ENCODE measurements around the gene NFATC1. TPM values are rescaled to one million over a fixed set of nuclear protein-coding genes. Genes with fewer than 3 reads are reported as not detected.

Gene NFATC1
- total RNA-seq, 2 experiments from 2014 or later = 73.6 to 73.8 TPM

- ChIA-PET CTCF (interaction anchor here (0.9 to 3.0 kb wide), 3 partner anchors 135 to 153 kb away, joined by 3 to 15 read pairs (median 5); no protein-coding TSS in a partner anchor), POLR2A (no interaction called here)
Observed at GRCh38 chr18:79531386-79531785, 135.7 kb downstream of the NFATC1 start.

- ChIA-PET POLR2A (no interaction called here), CTCF (interaction anchor here (1.2 to 3.0 kb wide), 2 partner anchors 151 to 154 kb away, joined by 5 to 15 read pairs; no protein-coding TSS in a partner anchor)
Observed at GRCh38 chr18:79531926-79532312, 136.2 kb downstream of the NFATC1 start.

- CTCF ChIA-PET = no interaction called here
- POLR2A ChIA-PET = no interaction called here
Observed at GRCh38 chr18:79532313-79533007, 136.7 kb downstream of the NFATC1 start.

- POLR2A ChIA-PET = no interaction called here
- CTCF ChIA-PET = no interaction called here
Observed at GRCh38 chr18:79533146-79533545, 137.4 kb downstream of the NFATC1 start.

- ChIA-PET POLR2A (no interaction called here), CTCF (no interaction called here)
Observed at GRCh38 chr18:79533591-79533990, 137.9 kb downstream of the NFATC1 start.

- CTCF ChIA-PET = no interaction called here
Observed at GRCh38 chr18:79534356-79534755, 138.6 kb downstream of the NFATC1 start.

GRCh38 chr18:79537758-79538157 is 142.0 kb downstream of the NFATC1 start:
- POLR2A ChIA-PET = no interaction called here
- CTCF ChIA-PET = interaction anchor here (0.6 to 1.0 kb wide), 3 partner anchors 23 to 157 kb away, joined by 3 read pairs; no protein-coding TSS in a partner anchor

More at GRCh38 chr18:79534356-79534755, 138.6 kb downstream of the NFATC1 start:
- POLR2A ChIA-PET = no interaction called here

- ChIA-PET CTCF (interaction anchor here (1.0 to 1.8 kb wide), 4 partner anchors 10 to 160 kb away, joined by 3 to 5 read pairs (median 3); no protein-coding TSS in a partner anchor), POLR2A (no interaction called here)
Observed at GRCh38 chr18:79538635-79539034, 142.9 kb downstream of the NFATC1 start.

- ChIA-PET CTCF (interaction anchor here (1.8 kb wide), 1 partner anchor 12 kb away, joined by 5 read pairs; no protein-coding TSS in a partner anchor), POLR2A (no interaction called here)
Observed at GRCh38 chr18:79540161-79540903, 144.6 kb downstream of the NFATC1 start.

- POLR2A ChIA-PET = no interaction called here
- CTCF ChIA-PET = no interaction called here
Observed at GRCh38 chr18:79540904-79541282, 145.2 kb downstream of the NFATC1 start.

- POLR2A ChIA-PET = no interaction called here
- CTCF ChIA-PET = no interaction called here
Observed at GRCh38 chr18:79542213-79542612, 146.5 kb downstream of the NFATC1 start.

- CTCF ChIA-PET = no interaction called here
- POLR2A ChIA-PET = no interaction called here
Observed at GRCh38 chr18:79542876-79543750, 147.4 kb downstream of the NFATC1 start.

- ChIA-PET POLR2A (no interaction called here), CTCF (no interaction called here)
Observed at GRCh38 chr18:79543861-79544385, 148.2 kb downstream of the NFATC1 start.

GRCh38 chr18:79544386-79544963 is 148.7 kb downstream of the NFATC1 start:
- POLR2A ChIA-PET = no interaction called here
- CTCF ChIA-PET = no interaction called here

GRCh38 chr18:79545255-79545654 is 149.5 kb downstream of the NFATC1 start:
- ChIA-PET POLR2A (interaction anchor here (0.5 kb wide), 1 partner anchor 152 kb away, joined by 4 read pairs; no protein-coding TSS in a partner anchor), CTCF (no interaction called here)

GRCh38 chr18:79545736-79546171 is 150.0 kb downstream of the NFATC1 start:
- CTCF ChIA-PET = no interaction called here
- POLR2A ChIA-PET = interaction anchor here (0.5 kb wide), 1 partner anchor 152 kb away, joined by 4 read pairs; no protein-coding TSS in a partner anchor

- ChIA-PET CTCF (no interaction called here), POLR2A (no interaction called here)
Observed at GRCh38 chr18:79546781-79547272, 151.1 kb downstream of the NFATC1 start.

GRCh38 chr18:79547413-79548076 is 151.8 kb downstream of the NFATC1 start:
- POLR2A ChIA-PET = no interaction called here
- CTCF ChIA-PET = no interaction called here

- POLR2A ChIA-PET = no interaction called here
- CTCF ChIA-PET = no interaction called here
Observed at GRCh38 chr18:79548077-79548450, 152.3 kb downstream of the NFATC1 start.
